ENCODE results near the gene ST13. TPM values are rescaled to one million over a fixed set of nuclear protein-coding genes. Genes with fewer than 3 reads are reported as not detected.

ST13 gene
- total RNA-seq, 2 experiments from 2014 or later = 164 to 170 TPM

DNA sequence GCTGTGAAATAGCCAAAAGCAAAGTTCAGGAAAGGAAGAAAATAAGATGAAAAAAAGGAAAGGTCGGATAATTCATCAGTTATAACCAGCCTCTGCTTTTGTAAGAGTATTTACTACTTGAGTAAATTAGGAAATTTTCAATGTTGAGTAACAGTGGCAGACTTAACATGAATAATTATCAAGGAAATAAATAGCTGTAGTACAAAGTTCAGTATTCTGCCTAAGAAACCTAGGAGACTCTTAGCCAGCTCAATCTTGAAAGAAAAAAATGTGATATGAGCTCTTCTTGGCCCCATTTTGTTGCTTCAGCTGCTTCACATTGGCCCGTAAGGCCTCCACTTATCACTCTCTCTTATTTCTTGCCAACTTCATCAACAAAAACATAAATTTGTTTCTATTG, 22.5 kb upstream of the ST13 start:
- no peaks in the 10 kb centered on the region for H3K9me3 ChIP-seq (ENCODE audit: control insufficient read depth in 1 of 2, insufficient read depth in 1 of 2, low read length in 2 of 2)
- H3K36me3 ChIP-seq (ENCODE audit: insufficient read depth, low read length) = peaks cover 20% of the 10 kb centered on the region
- H3K4me3 ChIP-seq (ENCODE audit: low read length) = no peak overlapping the region
- ATAC-seq (ENCODE audit: poor library complexity) = no peak
- CTCF ChIA-PET = no interaction called here
- H3K9me3 Mint-ChIP-seq = no peaks in the 10 kb centered on the region
- H3K4me1 Mint-ChIP-seq (ENCODE audit: low read depth) = no peaks in the 10 kb centered on the region
- DNase-seq = no peak
- no peak overlapping the region for H3K27ac Mint-ChIP-seq
- POLR2A ChIA-PET = no interaction called here
- H3K4me3 Mint-ChIP-seq = no peak overlapping the region
- TF ChIP-seq, protein P1, sequence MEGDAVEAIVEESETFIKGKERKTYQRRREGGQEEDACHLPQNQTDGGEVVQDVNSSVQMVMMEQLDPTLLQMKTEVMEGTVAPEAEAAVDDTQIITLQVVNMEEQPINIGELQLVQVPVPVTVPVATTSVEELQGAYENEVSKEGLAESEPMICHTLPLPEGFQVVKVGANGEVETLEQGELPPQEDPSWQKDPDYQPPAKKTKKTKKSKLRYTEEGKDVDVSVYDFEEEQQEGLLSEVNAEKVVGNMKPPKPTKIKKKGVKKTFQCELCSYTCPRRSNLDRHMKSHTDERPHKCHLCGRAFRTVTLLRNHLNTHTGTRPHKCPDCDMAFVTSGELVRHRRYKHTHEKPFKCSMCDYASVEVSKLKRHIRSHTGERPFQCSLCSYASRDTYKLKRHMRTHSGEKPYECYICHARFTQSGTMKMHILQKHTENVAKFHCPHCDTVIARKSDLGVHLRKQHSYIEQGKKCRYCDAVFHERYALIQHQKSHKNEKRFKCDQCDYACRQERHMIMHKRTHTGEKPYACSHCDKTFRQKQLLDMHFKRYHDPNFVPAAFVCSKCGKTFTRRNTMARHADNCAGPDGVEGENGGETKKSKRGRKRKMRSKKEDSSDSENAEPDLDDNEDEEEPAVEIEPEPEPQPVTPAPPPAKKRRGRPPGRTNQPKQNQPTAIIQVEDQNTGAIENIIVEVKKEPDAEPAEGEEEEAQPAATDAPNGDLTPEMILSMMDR (IDR thresholded peaks at IDR 0.05) = no peak
- peaks cover 53% of the 10 kb centered on the region for H3K36me3 Mint-ChIP-seq (ENCODE audit: low read depth)
- intact Hi-C loops (cut with DNase I, micrococcal nuclease) = no loop called here
- H3K27me3 Mint-ChIP-seq = no peaks in the 10 kb centered on the region
- no peaks in the 10 kb centered on the region for H3K4me1 ChIP-seq (ENCODE audit: insufficient read depth, low read length)
- no peak overlapping the region for H3K27ac ChIP-seq (ENCODE audit: low read depth in 1 of 2, low read length in 2 of 2)
- H3K27me3 ChIP-seq (ENCODE audit: control insufficient read depth in 1 of 2, insufficient read depth in 2 of 2, low read length in 2 of 2) = no peaks in the 10 kb centered on the region

GRCh38 chr22:40877488-40877887, 21.0 kb upstream of the ST13 start:
- peaks cover 15% of the 10 kb centered on the region for H3K36me3 ChIP-seq (ENCODE audit: insufficient read depth, low read length)
- no peaks in the 10 kb centered on the region for H3K4me1 ChIP-seq (ENCODE audit: insufficient read depth, low read length)
- Mint-ChIP-seq H3K9me3 (no peaks in the 10 kb centered on the region), H3K36me3 (ENCODE audit: low read depth) (peaks cover 43% of the 10 kb centered on the region), H3K4me1 (ENCODE audit: low read depth) (no peaks in the 10 kb centered on the region), H3K27ac (no peak overlapping the region), H3K4me3 (no peak overlapping the region), H3K27me3 (no peaks in the 10 kb centered on the region)
- H3K4me3 ChIP-seq (ENCODE audit: low read length) = no peak overlapping the region
- ATAC-seq (ENCODE audit: poor library complexity) = no peak
- ChIA-PET POLR2A (no interaction called here), CTCF (no interaction called here)
- no peak for DNase-seq
- H3K9me3 ChIP-seq (ENCODE audit: control insufficient read depth in 1 of 2, insufficient read depth in 1 of 2, low read length in 2 of 2) = no peaks in the 10 kb centered on the region
- H3K27ac ChIP-seq (ENCODE audit: low read depth in 1 of 2, low read length in 2 of 2) = no peak overlapping the region
- no peaks in the 10 kb centered on the region for H3K27me3 ChIP-seq (ENCODE audit: control insufficient read depth in 1 of 2, insufficient read depth in 2 of 2, low read length in 2 of 2)
- intact Hi-C loops (cut with DNase I, micrococcal nuclease) = no loop called here
- TF ChIP-seq, protein P1 (IDR thresholded peaks at IDR 0.05) = no peak

DNA sequence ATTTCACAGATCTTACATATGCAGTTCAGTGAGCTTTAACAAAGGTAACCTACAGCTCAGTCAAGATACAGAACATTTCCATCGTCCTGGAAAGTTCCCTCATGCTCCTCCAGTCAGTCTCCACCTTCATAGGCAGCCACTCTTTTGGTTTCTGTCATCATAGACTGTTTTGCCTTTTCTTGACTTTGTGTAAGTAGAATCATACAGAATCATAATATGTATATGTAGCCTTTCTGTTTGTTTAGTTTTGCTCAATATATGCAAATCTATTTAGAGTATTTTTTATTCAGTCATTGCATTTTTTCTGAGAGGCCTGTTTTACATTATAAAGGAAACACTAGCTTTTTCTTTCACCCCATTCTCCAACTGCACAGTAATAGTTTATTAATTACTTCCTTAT, 20.5 kb upstream of the ST13 start:
- Mint-ChIP-seq H3K27me3 (no peaks in the 10 kb centered on the region), H3K4me3 (no peak overlapping the region), H3K36me3 (ENCODE audit: low read depth) (peaks cover 43% of the 10 kb centered on the region), H3K4me1 (ENCODE audit: low read depth) (no peaks in the 10 kb centered on the region), H3K27ac (no peak overlapping the region), H3K9me3 (no peaks in the 10 kb centered on the region)
- Histone ChIP-seq H3K4me1 (ENCODE audit: insufficient read depth, low read length) (no peaks in the 10 kb centered on the region), H3K27me3 (ENCODE audit: control insufficient read depth in 1 of 2, insufficient read depth in 2 of 2, low read length in 2 of 2) (no peaks in the 10 kb centered on the region), H3K27ac (ENCODE audit: low read depth in 1 of 2, low read length in 2 of 2) (no peak overlapping the region), H3K9me3 (ENCODE audit: control insufficient read depth in 1 of 2, insufficient read depth in 1 of 2, low read length in 2 of 2) (no peaks in the 10 kb centered on the region), H3K36me3 (ENCODE audit: insufficient read depth, low read length) (peaks cover 13% of the 10 kb centered on the region), H3K4me3 (ENCODE audit: low read length) (no peak overlapping the region)
- intact Hi-C loops (cut with DNase I, micrococcal nuclease) = no loop called here
- ChIA-PET POLR2A (no interaction called here), CTCF (interaction anchor here (1.6 kb wide), 1 partner anchor 10 kb away, joined by 5 read pairs; no protein-coding TSS in a partner anchor)
- TF ChIP-seq, protein P1 (IDR thresholded peaks at IDR 0.05) = no peak
- no peak for ATAC-seq (ENCODE audit: poor library complexity)
- DNase-seq = no peak

Measured in CD4-positive, alpha-beta T cell (primary cell).